GM21619 (cell line): ENCODE data around the gene FAM81A.
"Not testable (repeated sequence)": the region's sequence is repeated elsewhere in the genome, so short reads cannot be mapped to it uniquely, and the experiment has no call there.

Source experiments
- ATAC-seq: cut with Tn5 transposase; IDR thresholded peaks from one replicate; pipeline ENCODE4 v1.9.1; 2021; ENCODE audit not compliant: unreplicated experiment

Gene FAM81A

DNA sequence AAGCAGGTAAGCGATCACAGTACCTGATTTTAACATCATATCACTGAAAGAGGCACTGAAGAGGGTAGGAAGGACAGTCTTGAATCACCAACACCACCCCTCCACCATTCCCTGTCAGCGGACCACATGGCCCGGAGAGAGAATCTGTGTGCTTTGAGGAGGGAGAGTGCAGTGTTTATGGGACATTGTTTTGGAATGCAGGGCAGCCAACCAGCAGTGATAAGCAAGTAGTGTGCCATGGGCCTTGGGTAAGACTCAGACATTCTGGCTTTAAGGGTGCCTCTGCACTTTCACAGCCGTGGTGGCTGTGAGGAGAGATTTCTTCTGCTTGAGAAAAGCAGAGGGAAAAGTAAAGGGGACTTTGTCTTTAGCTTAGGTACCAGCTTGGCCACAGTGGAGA, 46.4 kb downstream of the FAM81A start:
- ATAC-seq: no peak

GRCh38 chr15:59485036-59485435, 47.0 kb downstream of the FAM81A start:
- ATAC-seq: no peak

DNA sequence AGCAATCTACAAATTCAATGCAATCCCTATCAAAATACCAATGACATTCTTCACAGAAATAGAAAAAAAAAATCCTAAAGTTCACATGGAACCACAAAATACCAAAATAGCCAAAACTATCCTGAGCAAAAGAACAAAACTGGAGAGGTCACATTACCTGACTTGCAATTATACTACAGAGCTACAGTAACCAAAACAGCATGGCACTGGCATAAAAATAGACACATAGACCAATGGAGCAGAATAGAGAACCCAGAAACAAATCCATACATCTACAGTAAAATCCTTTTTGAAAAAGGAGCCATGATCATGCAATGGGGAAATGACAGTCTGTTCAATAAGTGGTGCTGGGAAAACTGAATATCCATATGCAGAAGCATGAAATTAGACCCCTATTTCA, 51.5 kb downstream of the FAM81A start:
- ATAC-seq: not testable (repeated sequence)

- ATAC-seq: no peak
Observed at GRCh38 chr15:59491062-59491461, 53.1 kb downstream of the FAM81A start.

DNA sequence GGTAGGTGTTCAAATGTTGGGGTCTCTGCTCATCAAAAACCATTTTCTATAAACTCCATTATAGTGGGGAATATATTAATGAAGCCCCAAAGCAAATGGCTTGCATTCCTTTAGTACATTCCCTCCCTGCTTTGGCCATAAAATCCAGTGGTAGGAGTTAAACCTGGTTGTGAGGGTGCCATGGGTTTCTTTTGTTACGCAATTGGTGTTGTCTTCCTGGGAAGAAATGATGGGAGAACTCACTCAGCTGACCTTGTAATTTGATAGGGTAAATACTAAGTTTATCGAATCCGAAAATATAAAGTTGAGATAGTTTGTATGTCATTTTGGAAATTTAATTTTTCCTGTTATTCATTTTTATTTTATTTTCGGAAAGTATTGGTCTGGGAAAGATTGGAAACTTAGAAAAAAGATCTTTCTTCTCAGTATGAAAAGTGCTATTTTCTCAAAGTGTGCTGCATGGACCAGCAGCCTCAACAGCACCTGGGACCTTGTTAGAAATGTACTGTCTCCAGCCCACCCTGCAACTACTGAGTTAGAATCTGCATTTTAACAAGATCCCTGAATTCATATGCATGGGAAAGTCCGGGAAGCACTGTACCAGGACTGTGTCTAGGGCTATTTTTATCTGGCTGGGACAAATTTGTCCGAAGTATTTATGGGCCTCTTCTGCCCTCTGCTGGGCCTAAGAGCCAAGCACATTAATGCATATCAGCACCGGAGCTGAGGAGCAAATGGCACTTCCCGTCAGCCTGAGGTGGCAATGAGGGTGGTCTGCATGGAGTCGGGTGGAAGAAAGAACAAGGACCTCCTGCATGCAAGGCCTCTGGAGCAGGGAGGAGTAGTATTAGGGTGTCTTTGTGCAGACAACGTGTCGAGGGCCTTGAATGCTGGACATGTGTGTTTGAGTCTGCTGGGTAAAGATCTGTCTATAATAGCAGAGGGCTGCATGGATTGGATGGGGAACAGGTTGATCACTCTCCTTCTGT, 54.7 kb downstream of the FAM81A start:
- ATAC-seq: no peak

DNA sequence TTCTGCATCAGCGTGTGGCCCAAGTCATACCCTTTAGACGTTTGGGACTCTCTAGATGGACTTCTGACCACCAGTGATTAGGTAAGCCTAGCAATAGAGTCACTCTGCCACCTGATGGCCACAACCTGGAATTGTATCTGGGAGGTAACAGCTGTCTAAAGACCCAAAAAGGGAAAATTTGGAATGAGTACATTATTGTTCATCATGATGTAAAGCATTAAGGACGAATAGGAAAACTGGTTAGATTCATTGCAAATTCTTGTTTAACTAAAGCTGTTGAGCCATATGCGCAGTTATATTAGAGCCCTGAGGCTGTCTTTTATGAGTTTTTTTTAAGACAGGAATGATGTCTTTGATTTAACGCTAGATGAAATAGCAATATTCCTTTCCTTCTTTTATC, 63.6 kb downstream of the FAM81A start:
- ATAC-seq: no peak

DNA sequence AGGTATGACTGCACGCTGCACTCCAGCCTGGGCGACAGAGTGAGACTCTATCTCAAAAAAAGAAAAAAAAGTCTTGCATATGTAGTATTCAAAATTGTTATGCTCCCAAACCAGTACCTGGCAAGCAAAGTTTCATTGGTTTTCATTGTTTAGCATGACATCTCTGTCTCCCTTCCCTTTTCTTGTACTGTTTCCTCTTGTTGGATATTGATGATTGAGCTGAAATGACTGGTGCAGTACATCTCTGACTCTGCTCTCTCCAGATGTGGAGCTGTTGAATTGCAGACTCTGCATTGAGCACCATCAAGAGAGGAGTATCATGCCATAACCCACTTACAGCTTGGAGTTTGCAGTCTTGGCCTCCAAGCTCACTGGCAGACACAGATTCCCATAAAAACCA, 77.2 kb downstream of the FAM81A start:
- no peak for ATAC-seq

DNA sequence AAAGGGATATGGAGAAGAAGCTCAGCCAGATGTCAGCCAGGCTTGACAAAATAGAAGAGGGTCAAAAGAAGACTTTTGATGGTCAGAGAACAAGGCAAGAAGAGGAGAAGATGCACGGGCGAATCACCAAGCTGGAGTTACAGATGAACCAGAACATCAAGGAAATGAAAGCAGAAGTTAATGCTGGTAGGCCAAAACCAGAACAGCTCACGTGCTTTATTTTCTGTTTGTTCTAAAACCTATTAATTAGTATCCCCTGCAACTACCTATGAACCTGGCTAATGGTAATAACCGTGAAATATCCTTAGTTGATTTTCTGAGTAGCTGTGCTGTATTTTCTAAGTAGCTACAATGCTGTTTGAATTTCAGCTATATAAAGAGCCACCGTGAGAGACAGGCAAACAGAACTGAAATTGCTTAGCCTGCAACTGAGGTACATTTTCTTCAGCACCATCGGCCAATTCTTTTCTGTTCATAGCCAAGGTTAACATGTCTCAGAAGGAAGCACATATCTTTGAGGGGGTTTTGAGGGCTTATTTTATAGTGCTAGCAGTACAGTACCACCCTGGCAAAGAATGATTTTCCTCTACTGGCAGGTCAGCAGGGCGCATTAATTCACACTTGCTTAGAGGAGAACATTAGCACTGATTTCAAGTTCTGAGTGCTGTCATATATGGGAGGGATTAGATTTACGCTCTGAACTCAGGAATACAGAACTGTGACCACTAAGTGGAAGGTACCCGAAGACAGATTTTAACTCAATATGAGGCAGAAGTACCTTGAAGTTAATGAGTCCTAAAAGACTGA, 78.9 kb downstream of the FAM81A start:
- ATAC-seq: no peak

DNA sequence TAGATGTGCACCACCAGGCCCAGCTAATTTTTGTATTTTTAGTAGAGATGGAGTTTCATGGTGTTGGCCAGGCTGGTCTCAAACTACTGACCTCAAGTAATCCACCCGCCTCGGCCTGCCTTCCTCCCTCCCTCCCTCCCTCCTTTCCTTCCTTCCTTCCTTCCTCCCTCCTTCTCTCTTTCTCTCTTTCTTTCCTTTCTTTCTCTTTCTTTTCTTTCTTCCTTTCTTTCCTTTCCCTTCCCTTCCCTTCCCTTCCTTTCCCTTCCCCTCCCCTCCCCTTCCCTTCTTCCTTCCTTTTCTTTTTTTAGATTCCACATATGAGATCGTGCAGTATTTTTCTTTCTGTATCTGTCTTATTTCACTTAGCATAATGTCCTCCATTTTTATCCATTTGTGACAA, 81.3 kb downstream of the FAM81A start:
- no peak for ATAC-seq

- ATAC-seq: no peak
Observed at GRCh38 chr15:59521443-59521842, 83.5 kb downstream of the FAM81A start.

GRCh38 chr15:59522988-59523461, 85.0 kb downstream of the FAM81A start:
- ATAC-seq: no peak

DNA sequence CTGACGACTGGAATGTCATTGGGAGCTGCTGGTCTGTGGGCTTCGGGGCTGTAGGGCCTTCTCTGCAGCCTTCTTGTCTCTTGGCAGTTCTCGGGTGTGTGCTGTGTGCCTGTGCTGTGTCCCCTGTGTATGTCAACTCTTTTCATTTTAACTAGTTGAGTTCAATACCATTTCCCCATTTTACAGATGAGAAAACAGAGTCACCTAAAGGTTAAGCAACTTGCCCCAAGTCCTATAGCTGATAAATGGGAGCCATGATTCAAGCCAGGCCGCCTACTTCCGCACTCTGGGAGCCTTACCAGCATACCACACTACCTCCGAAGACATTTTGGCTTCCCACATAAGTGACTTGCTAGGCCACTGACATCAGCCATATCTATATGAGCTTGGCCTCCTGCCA, 85.7 kb downstream of the FAM81A start:
- no peak for ATAC-seq

GRCh38 chr15:59524331-59524731, 86.3 kb downstream of the FAM81A start:
- no peak for ATAC-seq

DNA sequence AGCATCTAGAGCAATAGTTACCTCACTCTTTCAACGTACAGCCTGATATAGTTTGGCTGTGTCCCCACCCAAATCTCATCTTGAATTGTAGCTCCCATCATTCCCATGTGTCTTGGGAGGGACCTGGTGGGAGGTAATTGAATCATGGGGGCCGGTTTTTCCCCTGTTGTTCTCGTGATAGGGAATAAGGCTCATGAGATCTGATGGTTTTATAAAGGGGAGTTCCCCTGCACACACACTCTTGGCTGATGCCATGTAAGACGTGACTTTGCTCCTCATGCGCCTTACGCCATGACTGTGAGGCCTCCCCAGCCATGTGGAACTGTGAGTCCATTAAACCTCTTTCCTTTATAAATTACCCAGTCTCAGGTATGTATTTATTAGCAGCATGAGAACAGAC, 88.5 kb downstream of the FAM81A start:
- not testable (repeated sequence) for ATAC-seq

DNA sequence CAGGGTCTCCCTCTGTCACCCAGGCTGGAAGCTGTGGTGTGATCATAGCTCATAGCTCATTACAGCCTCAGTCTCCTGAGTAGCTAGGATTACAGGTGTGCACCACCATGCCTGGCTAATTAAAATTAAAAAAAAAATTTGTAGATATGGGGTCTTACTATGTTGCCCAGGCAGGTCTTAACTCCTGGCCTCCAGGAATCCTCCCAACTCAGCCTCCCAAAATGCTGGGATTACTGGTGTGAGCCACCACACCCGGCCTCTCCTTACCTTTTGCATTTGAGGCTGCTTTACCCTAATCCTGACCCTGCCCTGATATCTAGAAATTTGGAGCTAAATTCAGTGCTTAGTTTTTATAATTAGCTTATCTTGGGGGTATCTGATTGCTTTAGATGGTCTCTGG, 90.4 kb downstream of the FAM81A start:
- no peak for ATAC-seq

DNA sequence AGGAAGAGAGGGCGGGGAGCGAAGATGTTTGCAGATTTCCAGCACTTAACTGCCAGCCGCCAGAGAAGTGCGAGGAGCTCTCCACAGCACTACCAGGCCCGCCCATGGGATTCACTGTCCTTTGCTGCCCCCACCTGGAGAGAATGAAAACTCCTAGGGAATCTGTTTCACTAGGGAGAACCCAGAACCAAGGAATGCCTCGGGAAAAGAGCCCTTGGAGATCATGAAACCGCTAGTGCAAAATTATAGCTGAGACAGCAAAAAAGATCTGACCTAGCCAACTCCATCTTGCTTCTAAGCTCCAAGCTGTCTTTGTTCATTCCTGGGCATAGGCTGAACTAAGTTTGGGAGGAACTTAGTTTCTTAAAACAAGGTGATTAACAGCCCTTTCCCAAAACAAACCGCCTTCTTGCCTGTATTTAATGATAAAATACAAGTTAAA, 91.0 kb downstream of the FAM81A start:
- ATAC-seq: peak; percentile 62

- ATAC-seq: no peak
Observed at GRCh38 chr15:59531066-59531675, 93.2 kb downstream of the FAM81A start.

GRCh38 chr15:59532770-59533379, 94.9 kb downstream of the FAM81A start:
- no peak for ATAC-seq

DNA sequence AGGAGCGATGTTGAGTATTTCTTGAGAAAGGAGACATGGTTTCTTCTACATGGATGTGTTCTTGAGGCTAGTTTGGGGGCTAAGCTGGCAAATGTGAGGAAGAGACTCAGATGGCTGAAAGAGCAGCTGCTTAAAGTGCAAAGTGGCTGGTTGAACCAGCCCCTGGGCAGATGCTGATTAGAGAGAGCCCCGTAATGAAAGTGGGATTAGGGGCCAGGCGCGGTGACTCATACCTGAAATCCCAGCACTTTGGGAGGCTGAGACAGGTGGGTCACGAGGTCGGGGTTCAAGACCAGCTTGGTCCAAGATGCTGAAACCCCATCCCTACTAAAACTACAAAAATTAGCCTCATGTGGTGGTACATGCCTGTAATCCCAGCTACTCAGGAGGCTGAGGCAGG, 98.6 kb downstream of the FAM81A start:
- no peak for ATAC-seq

GRCh38 chr15:59537403-59537802, 99.4 kb downstream of the FAM81A start:
- no peak for ATAC-seq

DNA sequence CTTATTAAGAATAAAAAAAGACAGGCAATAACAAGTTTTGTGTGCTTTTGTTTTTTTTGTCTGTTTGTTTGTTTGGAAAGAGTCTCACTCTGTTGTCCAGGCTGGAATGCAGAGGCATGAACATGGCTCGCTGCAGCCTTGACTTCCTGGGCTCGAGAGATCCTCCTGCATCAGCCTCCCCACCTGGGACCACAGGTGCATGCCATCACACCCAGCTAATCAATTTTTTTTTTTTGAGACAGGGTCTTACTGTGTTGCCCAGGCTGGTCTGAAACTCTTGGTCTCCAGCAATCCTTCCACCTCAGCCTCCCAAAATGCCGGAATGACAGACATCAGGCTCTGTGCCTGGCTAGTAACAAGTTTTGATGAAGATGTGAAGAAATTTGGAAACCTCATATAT, 100.5 kb downstream of the FAM81A start:
- ATAC-seq: no peak
